ENCODE measurements around the gene RNU1-2.
"Not testable (repeated sequence)": the region's sequence is repeated elsewhere in the genome, so short reads cannot be mapped to it uniquely, and the experiment has no call there.

- not testable (repeated sequence) for TF ChIP-seq CTCF (IDR thresholded peaks at IDR 0.05; ENCODE audit: borderline replicate concordance, extremely low read depth, low read length, poor library complexity, severe bottlenecking); EZH2 (IDR thresholded peaks at IDR 0.05; ENCODE audit: borderline replicate concordance, low read depth, low read length, severe bottlenecking)
Measured at GRCh38 chr1:16939386-16940180, 43.8 kb downstream of the RNU1-2 start.
